Measurements from ENCODE around the gene RAB3C.

Gene RAB3C

DNA sequence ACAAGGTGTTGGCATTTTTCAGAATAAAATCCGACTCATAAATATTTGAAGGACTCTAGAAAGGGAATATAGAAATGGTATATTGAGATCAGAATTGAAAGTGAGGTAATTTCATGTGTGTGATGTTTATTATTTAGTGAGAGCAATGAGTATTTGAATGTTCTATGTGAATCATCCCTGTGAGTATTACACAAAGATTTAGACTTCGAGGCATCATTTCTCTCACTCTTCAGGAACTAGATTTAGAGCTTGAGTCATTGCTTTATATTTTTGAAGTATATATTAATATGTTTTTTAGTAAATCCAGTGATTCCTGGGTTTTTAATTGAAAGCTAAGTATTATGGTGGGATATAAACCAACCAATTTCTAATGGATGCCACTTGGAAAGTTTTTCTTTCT lies 91.2 kb downstream of the RAB3C start:
- H2AFZ ChIP-seq (ENCODE audit: low read length), result no peak overlapping the region
- no peak for TF ChIP-seq EZH2phosphoT487 (IDR thresholded peaks at IDR 0.05; ENCODE audit: borderline replicate concordance)
- TF ChIP-seq, protein P1, sequence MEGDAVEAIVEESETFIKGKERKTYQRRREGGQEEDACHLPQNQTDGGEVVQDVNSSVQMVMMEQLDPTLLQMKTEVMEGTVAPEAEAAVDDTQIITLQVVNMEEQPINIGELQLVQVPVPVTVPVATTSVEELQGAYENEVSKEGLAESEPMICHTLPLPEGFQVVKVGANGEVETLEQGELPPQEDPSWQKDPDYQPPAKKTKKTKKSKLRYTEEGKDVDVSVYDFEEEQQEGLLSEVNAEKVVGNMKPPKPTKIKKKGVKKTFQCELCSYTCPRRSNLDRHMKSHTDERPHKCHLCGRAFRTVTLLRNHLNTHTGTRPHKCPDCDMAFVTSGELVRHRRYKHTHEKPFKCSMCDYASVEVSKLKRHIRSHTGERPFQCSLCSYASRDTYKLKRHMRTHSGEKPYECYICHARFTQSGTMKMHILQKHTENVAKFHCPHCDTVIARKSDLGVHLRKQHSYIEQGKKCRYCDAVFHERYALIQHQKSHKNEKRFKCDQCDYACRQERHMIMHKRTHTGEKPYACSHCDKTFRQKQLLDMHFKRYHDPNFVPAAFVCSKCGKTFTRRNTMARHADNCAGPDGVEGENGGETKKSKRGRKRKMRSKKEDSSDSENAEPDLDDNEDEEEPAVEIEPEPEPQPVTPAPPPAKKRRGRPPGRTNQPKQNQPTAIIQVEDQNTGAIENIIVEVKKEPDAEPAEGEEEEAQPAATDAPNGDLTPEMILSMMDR (conservative IDR thresholded peaks at IDR 0.05; ENCODE audit: low read length), result no peak
- no peaks in the 10 kb centered on the region for H3K79me2 ChIP-seq (ENCODE audit: insufficient read depth, low read length)
- H3K27me3 ChIP-seq (ENCODE audit: insufficient read depth, low read length, poor library complexity, severe bottlenecking), result no peaks in the 10 kb centered on the region
- no peaks in the 10 kb centered on the region for H3K9me2 ChIP-seq (replicated peaks; ENCODE audit: low read depth, low read length)
- H3K9me3 ChIP-seq (ENCODE audit: insufficient read depth, low read depth, low read length), result no peaks in the 10 kb centered on the region
- H3K4me3 ChIP-seq (ENCODE audit: low read length, poor library complexity, severe bottlenecking), result no peak overlapping the region
- no peaks in the 10 kb centered on the region for H3K4me1 ChIP-seq (ENCODE audit: insufficient read depth, low read length, poor library complexity, severe bottlenecking)
- no peaks in the 10 kb centered on the region for H3F3A ChIP-seq (ENCODE audit: low read depth)
- no peak overlapping the region for H3K9ac ChIP-seq (ENCODE audit: low read depth, low read length, poor library complexity, severe bottlenecking)
- no peaks in the 10 kb centered on the region for H3K36me3 ChIP-seq (ENCODE audit: insufficient read depth, low read length)
- H3K4me2 ChIP-seq (ENCODE audit: low read depth, low read length, poor library complexity, severe bottlenecking), result no peak overlapping the region
- H4K20me1 ChIP-seq (ENCODE audit: insufficient read depth, low read length, poor library complexity, severe bottlenecking), result no peaks in the 10 kb centered on the region

DNA sequence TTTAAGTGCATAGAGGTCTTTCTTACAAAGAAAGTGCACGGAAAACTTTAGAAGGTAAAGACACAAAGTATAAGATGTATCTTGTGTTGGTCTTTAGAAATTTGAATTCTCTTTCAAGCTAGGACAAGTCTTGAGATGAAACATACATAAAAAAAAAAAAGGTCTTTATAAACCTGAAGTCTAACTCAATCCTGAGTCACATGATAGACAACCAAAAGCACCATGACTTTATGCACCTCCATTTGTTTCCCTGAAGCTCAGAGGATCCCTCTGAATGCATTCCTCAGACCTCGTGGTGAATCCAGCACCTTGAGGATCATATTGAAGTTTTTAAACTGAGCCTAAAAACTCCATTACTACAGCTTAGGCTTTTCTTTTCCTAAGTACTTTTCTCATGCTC lies 91.8 kb downstream of the RAB3C start:
- Histone ChIP-seq H3F3A (ENCODE audit: low read depth) (no peaks in the 10 kb centered on the region), H2AFZ (ENCODE audit: low read length) (no peak overlapping the region), H3K27me3 (ENCODE audit: insufficient read depth, low read length, poor library complexity, severe bottlenecking) (no peaks in the 10 kb centered on the region), H4K20me1 (ENCODE audit: insufficient read depth, low read length, poor library complexity, severe bottlenecking) (no peaks in the 10 kb centered on the region), H3K4me3 (ENCODE audit: low read length, poor library complexity, severe bottlenecking) (no peak overlapping the region), H3K9me3 (ENCODE audit: insufficient read depth, low read depth, low read length) (no peaks in the 10 kb centered on the region), H3K36me3 (ENCODE audit: insufficient read depth, low read length) (no peaks in the 10 kb centered on the region), H3K4me2 (ENCODE audit: low read depth, low read length, poor library complexity, severe bottlenecking) (no peak overlapping the region), H3K4me1 (ENCODE audit: insufficient read depth, low read length, poor library complexity, severe bottlenecking) (no peaks in the 10 kb centered on the region), H3K9ac (ENCODE audit: low read depth, low read length, poor library complexity, severe bottlenecking) (no peak overlapping the region), H3K79me2 (ENCODE audit: insufficient read depth, low read length) (no peaks in the 10 kb centered on the region), H3K9me2 (replicated peaks; ENCODE audit: low read depth, low read length) (no peaks in the 10 kb centered on the region)
- TF ChIP-seq EZH2phosphoT487 (IDR thresholded peaks at IDR 0.05; ENCODE audit: borderline replicate concordance), result no peak
- TF ChIP-seq, protein P1 (conservative IDR thresholded peaks at IDR 0.05; ENCODE audit: low read length), result no peak

DNA sequence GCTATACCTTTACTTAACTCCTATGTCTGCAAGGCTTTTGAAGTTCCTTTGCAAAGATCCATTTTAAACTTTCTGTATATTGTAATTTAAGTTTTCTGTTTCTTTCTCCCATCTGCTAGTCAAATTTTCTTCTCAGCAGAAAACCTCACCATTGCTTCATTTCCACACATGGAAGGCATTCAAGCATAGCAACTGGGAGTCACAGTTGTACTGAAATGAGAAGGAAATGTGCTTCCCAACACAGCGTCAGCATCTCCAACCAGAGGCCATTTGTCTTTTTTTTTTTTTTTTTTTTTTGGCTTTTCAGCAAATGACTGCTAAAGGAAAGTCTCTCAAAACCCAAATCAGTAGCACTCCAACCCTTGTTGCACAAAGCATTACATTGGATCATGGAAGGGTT lies 92.5 kb downstream of the RAB3C start:
- Histone ChIP-seq H3K9me3 (ENCODE audit: insufficient read depth, low read depth, low read length) (no peaks in the 10 kb centered on the region), H2AFZ (ENCODE audit: low read length) (no peak overlapping the region)

More for the DNA sequence above, 92.5 kb downstream of the RAB3C start:
- H4K20me1 ChIP-seq (ENCODE audit: insufficient read depth, low read length, poor library complexity, severe bottlenecking), result no peaks in the 10 kb centered on the region
- no peak overlapping the region for H3K9ac ChIP-seq (ENCODE audit: low read depth, low read length, poor library complexity, severe bottlenecking)
- H3K4me1 ChIP-seq (ENCODE audit: insufficient read depth, low read length, poor library complexity, severe bottlenecking), result no peaks in the 10 kb centered on the region
- no peak overlapping the region for H3K4me3 ChIP-seq (ENCODE audit: low read length, poor library complexity, severe bottlenecking)
- no peaks in the 10 kb centered on the region for H3F3A ChIP-seq (ENCODE audit: low read depth)
- H3K27me3 ChIP-seq (ENCODE audit: insufficient read depth, low read length, poor library complexity, severe bottlenecking), result no peaks in the 10 kb centered on the region
- H3K79me2 ChIP-seq (ENCODE audit: insufficient read depth, low read length), result no peaks in the 10 kb centered on the region
- no peaks in the 10 kb centered on the region for H3K36me3 ChIP-seq (ENCODE audit: insufficient read depth, low read length)
- TF ChIP-seq EZH2phosphoT487 (IDR thresholded peaks at IDR 0.05; ENCODE audit: borderline replicate concordance), result no peak
- TF ChIP-seq, protein P1 (conservative IDR thresholded peaks at IDR 0.05; ENCODE audit: low read length), result no peak
- H3K9me2 ChIP-seq (replicated peaks; ENCODE audit: low read depth, low read length), result no peaks in the 10 kb centered on the region
- H3K4me2 ChIP-seq (ENCODE audit: low read depth, low read length, poor library complexity, severe bottlenecking), result no peak overlapping the region
